Glomerular visceral epithelial cell (primary cell): Measurements from ENCODE around the gene PLCB3.

Experiments
- DNase-seq: peaks from one replicate; pipeline ENCODE4 v3.0.0-alpha.2; 2016; ENCODE audit errors: extremely low spot score

PLCB3 gene

DNA sequence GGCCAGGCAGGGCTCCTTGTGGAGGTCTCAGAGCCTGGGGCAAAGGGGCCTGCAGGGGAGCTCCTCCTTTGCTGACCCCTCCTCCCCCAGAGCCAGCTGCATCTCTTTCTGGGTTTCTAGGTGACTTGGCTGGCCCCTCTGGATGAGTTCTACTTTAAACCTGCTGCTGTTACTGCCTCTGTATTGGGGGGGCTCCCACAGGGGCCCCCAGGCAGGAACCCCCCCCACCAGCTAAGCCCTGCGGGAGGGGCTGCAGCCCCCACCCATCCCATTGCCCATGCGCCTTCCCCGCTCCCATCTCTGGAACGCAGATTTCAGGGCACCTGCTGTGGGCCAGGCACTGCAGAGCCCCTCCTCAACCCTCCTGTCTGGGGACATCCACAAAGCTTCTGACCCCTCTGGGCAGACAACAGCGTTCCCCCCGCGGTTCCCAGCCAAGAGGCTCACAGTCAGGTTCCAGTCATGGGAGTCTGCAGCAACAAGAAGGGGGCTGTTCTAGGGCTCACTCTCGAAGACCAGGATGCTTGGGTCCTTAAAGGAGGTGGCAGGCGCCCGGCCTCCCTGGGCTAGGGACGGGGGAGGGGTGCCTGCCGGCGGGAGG is 815 bp upstream of the PLCB3 start:
- DNase-seq, result no peak

DNA sequence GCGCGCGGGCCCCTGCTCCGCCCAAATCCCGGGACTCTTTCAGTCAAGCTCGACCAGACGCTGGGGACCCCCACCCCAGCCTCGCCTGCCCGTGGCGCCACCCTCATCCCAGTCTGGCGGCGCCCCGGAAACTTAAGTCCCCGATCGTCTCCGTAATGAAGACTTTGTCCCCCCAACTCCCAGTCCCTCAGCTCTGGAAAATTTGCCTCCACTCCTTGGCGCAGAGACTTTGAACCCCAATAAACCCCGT is 348 bp downstream of the PLCB3 start:
- DNase-seq, result no peak

DNA sequence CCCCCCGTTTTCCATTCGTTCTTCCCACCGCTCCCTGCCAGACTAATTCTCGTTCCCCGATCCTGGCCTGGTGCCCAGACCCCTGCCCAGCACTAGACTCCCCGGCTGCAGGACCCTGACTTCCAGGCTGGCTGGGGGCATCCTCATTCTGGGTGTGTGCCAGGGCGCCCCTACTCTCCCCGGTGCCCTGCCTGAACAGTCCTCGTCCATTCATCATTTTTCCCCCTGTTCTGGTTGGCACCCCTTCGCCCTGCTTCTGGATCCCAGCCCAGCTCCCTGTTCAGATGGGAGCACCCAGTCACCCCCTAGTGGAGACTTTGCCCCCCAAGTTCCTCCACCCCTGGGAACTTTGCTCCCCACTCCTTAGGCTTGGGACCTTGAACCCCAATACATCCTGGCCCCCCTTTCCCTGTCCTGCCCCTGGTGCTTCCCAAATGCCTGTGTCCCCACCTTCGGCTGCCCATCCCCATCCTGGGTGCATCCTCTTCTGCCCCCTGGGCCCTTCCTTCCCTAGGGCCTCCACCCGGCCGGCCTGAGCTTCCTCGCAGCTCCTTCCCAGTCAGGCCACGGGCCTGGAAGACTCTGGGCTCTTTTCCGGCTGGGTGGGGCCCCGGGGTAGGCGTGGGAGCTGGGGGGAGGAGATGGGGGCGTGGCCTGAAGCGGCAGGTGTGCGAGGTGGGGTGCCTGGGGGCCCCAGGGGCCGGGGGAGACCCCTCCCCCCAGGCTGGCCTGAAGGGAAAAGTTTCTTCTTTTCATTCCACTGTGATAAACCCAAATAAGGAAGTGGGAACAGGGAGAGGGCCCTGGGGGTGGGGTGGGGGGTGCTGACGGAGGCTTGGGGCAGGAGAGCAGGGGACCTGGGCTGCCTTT is 908 bp downstream of the PLCB3 start:
- peak; percentile 57 for DNase-seq

DNA sequence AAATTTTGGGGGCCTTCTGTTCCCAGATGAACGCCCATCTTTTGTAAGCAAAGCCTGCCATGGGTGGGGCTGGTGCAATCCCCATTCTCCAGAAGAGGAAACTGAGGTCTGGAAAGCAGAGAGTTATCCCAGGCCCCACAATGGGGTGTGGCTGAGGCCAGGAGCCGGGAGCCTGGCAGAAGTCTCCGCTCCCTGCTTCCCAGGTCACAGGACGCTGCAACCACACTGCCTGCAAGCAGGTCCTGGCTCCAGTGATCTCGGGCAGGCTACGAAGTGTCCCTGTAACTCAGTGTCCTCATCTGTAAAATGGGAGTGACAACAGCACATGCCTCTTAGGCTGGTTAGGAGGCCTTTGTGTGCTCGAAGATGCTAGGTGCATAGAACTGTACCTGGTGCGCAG is 1.7 kb downstream of the PLCB3 start:
- DNase-seq, result no peak

DNA sequence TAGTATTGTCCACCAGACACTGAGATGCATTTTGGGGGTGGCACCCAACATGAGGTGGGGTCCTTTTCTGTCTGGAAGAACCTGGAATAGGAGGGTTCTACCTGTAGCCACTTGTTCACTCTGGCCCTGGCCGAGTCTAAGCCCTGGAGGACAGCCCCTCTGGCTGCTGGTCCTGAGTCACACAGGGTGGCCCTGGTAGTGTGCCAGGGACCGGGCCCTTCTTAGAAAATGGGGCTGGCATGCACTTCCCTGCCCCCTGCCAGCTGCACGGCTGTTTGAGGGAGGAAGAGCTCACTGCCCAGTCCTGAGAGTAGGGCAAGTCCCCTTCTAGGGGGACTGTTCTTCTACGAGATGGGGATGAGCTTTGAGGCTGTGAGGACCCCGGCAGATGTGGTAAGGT is 2.2 kb downstream of the PLCB3 start:
- no peak for DNase-seq

DNA sequence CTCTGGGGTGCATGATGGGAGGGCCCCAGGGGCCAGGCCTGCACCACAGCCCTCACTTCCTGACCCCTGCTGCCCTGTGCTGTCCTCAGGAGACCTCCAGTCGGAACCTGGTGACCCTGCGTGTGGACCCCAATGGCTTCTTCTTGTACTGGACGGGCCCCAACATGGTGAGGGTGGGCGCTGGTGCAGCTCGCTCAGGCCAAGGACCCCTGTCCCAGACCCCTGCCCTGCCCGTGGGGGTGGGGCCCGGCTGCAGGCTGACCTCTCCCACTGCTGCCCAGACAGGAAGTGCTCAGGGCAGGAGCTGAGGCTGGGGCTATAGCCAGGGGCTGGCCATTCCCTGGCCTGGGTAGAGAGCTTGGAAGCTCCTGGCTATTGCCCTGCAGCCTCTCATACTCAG is 3.0 kb downstream of the PLCB3 start:
- no peak for DNase-seq

DNA sequence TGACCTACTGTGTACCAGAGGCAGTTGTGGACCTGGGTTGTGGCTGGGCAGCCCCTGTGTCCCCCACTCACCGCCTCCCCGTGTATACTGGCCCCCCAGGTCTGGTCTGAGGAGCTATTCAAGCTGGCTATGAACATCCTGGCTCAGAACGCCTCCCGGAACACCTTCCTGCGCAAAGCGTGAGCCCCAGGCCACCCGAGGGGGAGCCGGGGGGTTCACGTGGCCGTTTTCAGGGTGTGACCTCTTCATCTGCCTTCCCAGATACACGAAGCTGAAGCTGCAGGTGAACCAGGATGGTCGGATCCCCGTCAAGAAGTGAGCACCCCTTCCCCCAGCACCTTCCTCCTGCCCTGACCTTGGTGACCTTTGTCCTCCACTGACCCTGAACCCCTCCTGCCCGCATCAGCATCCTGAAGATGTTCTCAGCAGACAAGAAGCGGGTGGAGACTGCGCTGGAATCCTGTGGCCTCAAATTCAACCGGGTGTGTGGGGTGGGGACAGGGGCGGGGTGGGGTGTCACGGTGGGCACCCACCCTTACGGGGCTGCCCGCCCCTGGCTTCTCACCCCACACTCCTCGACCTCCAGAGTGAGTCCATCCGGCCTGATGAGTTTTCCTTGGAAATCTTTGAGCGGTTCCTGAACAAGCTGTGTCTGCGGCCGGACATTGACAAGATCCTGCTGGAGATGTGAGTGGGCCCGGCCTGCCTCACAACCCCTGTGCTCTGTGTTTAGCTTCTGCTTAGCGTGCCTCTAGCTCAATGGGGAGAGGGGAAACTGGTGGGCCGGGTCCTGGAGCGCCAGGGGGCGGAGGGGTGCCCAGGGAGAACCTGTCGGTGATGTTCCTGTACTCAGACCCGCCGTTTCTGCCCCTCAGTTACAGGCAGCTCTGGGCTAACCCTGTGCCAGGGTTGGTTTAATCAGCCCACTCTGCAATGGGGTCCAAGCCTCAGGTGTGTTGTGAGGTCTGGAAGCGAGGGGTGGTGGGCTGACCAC is 4.1 kb downstream of the PLCB3 start:
- DNase-seq, result no peak

DNA sequence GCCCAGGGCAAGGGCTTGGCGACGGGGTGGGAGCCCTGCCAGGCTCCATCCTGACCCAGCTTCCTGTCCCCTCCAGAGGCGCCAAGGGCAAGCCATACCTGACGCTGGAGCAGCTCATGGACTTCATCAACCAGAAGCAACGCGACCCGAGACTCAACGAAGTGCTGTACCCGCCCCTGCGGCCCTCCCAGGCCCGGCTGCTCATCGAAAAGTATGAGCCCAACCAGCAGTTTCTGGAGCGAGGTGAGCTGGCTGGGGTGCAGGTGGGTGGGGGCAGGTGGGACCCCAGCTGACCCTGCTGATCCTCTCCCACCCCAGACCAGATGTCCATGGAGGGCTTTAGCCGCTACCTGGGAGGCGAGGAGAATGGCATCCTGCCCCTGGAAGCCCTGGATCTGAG is 5.0 kb downstream of the PLCB3 start:
- no peak for DNase-seq

DNA sequence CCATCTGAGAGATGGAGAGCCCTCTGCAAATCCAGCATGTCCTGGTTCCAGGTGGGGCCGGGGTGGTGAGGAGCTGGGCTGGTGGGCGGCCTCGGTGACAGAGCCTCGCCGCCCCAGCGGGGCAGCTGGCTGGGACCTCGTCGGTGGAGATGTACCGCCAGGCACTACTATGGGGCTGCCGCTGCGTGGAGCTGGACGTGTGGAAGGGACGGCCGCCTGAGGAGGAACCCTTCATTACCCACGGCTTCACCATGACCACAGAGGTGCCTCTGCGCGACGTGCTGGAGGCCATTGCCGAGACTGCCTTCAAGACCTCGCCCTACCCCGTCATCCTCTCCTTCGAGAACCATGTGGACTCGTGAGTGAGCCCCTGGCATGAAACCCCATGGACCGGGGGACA is 7.0 kb downstream of the PLCB3 start:
- no peak for DNase-seq

DNA sequence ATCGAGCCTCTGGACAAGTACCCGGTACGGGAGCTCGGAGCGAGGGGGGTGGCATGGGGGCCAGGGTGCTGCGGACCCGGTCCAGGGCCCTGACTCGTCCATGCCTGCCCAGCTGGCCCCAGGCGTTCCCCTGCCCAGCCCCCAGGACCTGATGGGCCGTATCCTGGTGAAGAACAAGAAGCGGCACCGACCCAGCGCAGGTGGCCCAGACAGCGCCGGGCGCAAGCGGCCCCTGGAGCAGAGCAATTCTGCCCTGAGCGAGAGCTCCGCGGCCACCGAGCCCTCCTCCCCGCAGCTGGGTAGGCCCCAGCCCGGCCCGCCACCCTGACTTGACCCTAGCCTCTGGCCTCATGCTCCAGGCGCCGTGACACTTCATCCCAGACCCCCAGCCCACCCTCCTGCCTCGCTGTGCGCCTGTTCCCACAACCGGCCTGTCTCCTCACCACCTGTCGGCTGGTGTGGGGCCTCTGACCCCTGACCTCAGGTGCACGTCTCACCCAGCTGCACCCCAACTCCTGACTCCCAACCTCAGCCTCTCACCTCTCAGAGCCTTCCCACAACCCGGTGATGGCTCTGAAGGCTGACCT is 7.7 kb downstream of the PLCB3 start:
- no peak for DNase-seq

DNA sequence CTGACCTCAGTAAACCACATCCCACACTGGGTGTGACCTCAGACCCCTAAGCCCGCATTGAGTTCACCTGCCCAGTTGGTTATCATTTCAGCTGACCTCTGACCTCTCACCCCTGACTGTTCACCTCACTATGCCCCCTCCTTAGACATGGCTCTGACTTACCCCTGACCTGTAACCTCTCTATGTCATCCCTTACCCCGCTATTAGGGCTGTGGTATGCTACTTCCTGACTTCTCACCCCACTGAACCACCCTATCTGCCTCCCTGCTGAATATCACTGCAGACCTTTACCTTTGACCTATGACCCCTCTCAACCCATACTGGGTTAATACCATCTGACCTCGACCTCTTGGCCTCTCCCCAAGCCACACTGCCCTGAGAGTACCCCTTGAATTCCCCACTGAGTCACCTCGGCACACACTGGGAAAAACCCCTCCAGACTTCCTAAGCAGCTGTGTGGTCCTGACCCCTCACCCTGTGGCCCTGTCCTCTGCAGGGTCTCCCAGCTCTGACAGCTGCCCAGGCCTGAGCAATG is 8.3 kb downstream of the PLCB3 start:
- DNase-seq, result no peak

DNA sequence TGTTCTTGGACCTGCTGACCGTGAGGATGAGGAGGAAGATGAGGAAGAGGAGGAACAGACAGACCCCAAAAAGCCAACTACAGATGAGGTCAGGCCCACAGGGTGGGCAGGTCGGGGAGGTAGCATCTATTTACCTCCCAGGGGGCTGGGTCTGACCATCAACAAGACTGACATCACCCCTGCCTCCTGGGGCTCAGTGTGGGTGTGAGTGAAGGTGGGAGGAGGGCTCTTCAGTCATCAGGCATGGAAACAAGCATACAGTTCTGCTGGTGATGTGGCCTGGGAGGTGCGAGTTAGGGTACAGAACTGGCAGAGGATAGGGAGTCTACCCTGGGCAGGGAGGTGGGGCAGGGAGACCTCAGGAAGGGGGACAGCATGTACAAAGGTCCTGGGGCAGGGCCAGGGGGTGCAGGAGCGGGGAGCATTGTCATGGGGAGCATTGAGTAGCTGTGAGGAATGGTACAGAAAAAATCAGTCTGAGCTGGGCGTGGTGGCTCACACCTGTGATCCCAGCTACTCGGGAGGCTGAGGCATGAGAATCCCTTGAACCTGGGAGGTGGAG is 8.9 kb downstream of the PLCB3 start:
- DNase-seq, result no peak

DNA sequence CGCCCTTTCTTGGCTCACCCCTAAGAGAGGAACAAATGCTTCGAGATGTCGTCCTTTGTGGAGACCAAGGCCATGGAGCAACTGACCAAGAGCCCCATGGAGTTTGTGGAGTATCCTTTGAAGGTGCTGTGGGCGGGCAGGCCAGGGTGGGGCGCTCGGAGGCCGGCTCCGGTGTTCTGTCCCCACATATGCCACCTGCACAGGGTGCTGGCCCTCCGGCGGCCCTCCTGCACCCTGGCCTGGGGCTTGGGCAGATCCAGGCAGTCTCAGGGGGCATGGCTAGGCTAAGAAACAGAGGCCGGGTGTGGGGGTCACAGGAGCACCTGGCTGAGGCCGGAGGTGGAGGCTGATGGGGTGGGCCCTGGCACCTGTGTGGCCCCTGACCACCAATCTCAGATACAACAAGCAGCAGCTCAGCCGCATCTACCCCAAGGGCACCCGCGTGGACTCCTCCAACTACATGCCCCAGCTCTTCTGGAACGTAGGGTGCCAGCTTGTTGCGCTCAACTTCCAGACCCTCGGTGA is 10.3 kb downstream of the PLCB3 start:
- no peak for DNase-seq

DNA sequence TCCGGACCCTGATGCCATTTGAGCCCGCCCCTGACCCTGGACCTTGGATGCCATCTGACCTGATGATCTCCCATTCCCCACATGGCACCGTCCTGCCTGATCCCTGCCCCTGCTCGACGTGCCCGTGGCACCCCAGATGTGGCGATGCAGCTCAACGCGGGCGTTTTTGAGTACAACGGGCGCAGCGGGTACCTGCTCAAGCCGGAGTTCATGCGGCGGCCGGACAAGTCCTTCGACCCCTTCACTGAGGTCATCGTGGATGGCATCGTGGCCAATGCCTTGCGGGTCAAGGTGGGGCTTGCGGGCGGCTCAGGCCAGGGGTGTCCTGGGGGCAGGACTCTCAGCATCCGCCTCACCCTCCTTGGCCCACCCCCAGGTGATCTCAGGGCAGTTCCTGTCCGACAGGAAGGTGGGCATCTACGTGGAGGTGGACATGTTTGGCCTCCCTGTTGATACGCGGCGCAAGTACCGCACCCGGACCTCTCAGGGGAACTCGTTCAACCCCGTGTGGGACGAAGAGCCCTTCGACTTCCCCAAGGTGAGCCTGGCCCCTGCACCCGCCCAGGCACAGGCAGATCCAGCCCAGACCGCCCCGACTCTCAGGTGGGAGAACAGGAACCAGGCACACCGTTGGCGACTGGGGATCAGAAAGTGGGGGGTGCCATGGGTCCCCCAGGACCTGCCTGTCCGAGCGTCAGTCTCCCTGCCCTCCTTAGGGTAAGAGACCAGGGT is 11.1 kb downstream of the PLCB3 start:
- no peak for DNase-seq

DNA sequence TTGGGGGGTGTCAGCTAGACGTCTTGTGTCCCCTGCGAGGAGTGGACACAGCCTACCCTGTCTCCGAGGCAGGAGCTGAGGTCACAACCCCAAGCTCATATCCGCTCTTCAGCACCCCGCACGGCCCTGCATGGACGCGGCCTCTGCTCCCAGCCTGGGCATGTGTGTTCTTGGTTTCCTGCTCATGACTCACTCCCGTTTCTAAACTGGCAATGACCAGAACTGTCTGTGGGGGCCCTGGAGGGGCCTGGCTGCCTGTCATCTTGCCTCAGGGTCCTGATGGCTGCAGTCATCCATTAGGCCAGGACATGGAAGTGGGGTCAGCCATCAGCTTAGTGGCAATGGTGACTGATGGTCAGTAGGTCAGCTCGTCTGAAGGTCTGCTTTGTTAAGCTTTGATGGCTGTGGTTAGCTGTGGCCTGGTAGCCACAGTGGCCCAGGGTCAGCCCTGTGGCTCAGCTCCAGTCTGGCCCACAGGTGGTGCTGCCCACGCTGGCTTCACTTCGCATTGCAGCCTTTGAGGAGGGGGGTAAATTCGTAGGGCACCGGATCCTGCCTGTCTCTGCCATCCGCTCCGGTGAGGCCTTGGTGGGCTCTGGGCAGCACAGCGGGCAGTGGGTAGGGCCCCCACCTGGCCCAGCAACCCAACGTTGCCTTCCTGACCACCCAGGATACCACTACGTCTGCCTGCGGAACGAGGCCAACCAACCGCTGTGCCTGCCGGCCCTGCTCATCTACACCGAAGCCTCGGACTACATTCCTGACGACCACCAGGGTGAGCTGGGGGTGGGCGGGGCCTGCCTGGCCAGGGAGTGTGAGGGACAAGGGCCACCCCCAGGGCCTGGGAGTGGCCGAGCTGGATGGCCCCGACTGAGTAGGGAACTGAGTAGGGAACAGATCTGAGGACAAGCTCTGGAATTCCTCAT is 12.0 kb downstream of the PLCB3 start:
- DNase-seq, result peak; percentile 47

DNA sequence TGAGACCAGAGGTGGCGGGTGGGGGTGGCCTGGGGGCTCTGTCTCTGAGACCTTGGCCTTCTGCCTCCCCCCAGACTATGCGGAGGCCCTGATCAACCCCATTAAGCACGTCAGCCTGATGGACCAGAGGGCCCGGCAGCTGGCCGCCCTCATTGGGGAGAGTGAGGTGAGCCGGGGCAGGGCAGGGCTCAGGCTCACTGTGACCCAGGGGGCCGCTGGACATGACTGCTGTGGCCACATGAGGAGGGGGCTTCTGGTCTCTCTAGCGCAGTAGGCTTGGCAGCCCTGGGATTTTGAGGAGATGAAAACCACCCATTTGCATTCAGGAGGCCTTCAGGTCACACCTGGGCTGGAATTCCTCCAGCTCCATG is 12.6 kb downstream of the PLCB3 start:
- no peak for DNase-seq

DNA sequence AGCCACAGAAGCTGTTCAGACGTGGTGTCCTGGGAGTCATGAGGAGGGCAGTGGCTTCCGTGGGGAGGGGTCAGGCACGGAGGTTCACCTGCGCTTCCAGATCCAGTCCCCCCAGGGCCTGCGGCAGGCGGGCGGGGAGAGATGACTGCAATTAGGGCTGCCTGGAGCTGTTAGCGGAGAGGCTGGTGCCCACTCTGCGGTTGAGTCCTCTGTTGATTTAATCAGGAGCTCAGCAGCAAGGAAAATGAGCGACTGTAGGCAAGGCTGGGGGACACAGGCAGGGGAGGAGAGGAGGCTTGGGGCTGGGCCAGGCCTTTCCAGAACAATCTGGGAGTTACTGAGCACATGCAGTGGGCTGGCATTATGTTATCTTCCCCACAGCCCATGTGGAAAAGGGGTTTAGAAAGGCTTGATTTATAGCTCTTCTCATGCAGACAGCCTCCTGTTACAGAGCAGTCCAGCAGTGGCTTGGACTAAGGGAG is 13.1 kb downstream of the PLCB3 start:
- DNase-seq, result no peak

DNA sequence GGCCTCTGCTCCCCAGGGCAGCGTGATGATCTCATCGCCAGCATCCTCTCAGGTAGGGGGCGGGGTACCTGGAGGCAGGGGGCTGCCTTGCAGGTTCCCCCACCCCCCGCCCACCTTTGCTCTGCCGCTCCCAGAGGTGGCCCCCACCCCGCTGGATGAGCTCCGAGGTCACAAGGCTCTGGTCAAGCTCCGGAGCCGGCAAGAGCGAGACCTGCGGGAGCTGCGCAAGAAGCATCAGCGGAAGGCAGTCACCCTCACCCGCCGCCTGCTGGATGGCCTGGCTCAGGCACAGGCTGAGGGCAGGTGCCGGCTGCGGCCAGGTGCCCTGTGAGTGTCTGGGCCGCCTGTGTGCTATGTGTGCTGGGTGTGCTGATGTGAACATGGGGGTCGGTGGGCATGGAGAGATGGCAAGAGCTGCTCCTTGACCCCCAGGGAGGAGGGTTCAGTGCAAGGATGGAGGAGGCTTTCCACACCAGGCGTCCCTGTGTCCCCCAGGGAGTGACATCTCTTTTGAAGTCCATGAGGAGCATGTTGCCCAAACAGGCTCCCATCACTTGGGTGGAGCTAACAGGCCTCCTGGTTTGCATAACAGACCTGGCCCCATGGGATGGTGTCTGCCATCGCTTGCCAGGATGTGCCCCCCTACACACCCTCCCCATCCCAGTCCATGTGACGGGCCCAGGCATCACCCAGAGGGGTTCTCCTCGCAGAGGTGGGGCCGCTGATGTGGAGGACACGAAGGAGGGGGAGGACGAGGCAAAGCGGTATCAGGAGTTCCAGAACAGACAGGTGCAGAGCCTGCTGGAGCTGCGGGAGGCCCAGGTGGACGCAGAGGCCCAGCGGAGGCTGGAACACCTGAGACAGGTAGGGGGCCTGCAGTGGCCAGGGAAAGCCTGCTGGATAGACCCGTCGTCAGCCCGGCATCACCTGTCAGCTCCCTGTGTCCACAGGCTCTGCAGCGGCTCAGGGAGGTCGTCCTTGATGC is 14.1 kb downstream of the PLCB3 start:
- no peak for DNase-seq
